Mucosa of gallbladder (tissue), 1 donor: ENCODE measurements around the gene SRGAP1. TPM values are rescaled to one million over a fixed set of nuclear protein-coding genes. Genes with fewer than 3 reads are reported as not detected.
"Not testable (repeated sequence)": the region's sequence is repeated elsewhere in the genome, so short reads cannot be mapped to it uniquely, and the experiment has no call there.

Experiments used
- DNase-seq: peaks from one replicate; pipeline ENCODE4 v3.0.0-alpha.2; 2020; ENCODE audit warnings: low spot score
- total RNA-seq: library from RNA; stranded (reverse); gene quantifications from one replicate; pipeline ENCODE4 v1.2.1, GENCODE V29; 2021
- donor health status: DM: no; HTN: no; CAD: no.

The SRGAP1 gene
- total RNA-seq, 1 donor from 2014 or later: 13.5 TPM

GRCh38 chr12:64053117-64053516 is 208.6 kb downstream of the SRGAP1 start:
- DNase-seq: no peak

- no peak for DNase-seq
These were observed 209.6 kb downstream of the SRGAP1 start for GRCh38 chr12:64054079-64054520.

GRCh38 chr12:64056741-64057140 is 212.2 kb downstream of the SRGAP1 start:
- DNase-seq: no peak

GRCh38 chr12:64057706-64058105 is 213.2 kb downstream of the SRGAP1 start:
- no peak for DNase-seq

GRCh38 chr12:64058541-64059265 is 214.2 kb downstream of the SRGAP1 start:
- DNase-seq: no peak

- no peak for DNase-seq
These were observed 215.2 kb downstream of the SRGAP1 start for GRCh38 chr12:64059685-64060084.

GRCh38 chr12:64061868-64062375 is 217.4 kb downstream of the SRGAP1 start:
- DNase-seq: no peak

- no peak for DNase-seq
These were observed 218.6 kb downstream of the SRGAP1 start for GRCh38 chr12:64063121-64063520.

GRCh38 chr12:64064240-64064639 is 219.7 kb downstream of the SRGAP1 start:
- no peak for DNase-seq

- DNase-seq: no peak
These were observed 220.2 kb downstream of the SRGAP1 start for GRCh38 chr12:64064706-64065105.

- no peak for DNase-seq
These were observed 221.5 kb downstream of the SRGAP1 start for GRCh38 chr12:64065881-64066451.

- DNase-seq: no peak
These were observed 222.3 kb downstream of the SRGAP1 start for GRCh38 chr12:64066776-64067175.

- DNase-seq: no peak
These were observed 226.0 kb downstream of the SRGAP1 start for GRCh38 chr12:64070454-64070853.

GRCh38 chr12:64072916-64073575 is 228.5 kb downstream of the SRGAP1 start:
- no peak for DNase-seq

- DNase-seq: not testable (repeated sequence)
These were observed 232.1 kb downstream of the SRGAP1 start for GRCh38 chr12:64076565-64076964.

GRCh38 chr12:64077922-64078321 is 233.4 kb downstream of the SRGAP1 start:
- no peak for DNase-seq

GRCh38 chr12:64080319-64081007 is 236.0 kb downstream of the SRGAP1 start:
- peak; percentile 34 for DNase-seq

- no peak for DNase-seq
These were observed 236.5 kb downstream of the SRGAP1 start for GRCh38 chr12:64081008-64081404.

- no peak for DNase-seq
These were observed 237.6 kb downstream of the SRGAP1 start for GRCh38 chr12:64082116-64082515.

- no peak for DNase-seq
These were observed 238.4 kb downstream of the SRGAP1 start for GRCh38 chr12:64082866-64083268.

GRCh38 chr12:64083285-64084210 is 239.0 kb downstream of the SRGAP1 start:
- peak; percentile 80 for DNase-seq
